ENCODE measurements around the gene NPHP1.

NPHP1 gene

GRCh38 chr2:110149330-110150220 lies 55.2 kb downstream of the NPHP1 start:
- Histone ChIP-seq H3K27ac (ENCODE audit: low read length) (no peak overlapping the region), H3K4me3 (ENCODE audit: low read length) (no peak overlapping the region), H3K4me1 (ENCODE audit: control insufficient read depth, low read depth, low read length) (no peaks in the 10 kb centered on the region), H3K36me3 (ENCODE audit: control insufficient read depth, low read depth, low read length) (no peaks in the 10 kb centered on the region), H3K9ac (ENCODE audit: low read length) (no peak overlapping the region), H3K9me3 (ENCODE audit: control insufficient read depth, low read depth, low read length) (peaks cover 3% of the 10 kb centered on the region), H3K27me3 (ENCODE audit: control insufficient read depth, insufficient read depth, low read length) (no peaks in the 10 kb centered on the region)

GRCh38 chr2:110146945-110147332 lies 57.9 kb downstream of the NPHP1 start:
- H3K27me3 ChIP-seq (ENCODE audit: control insufficient read depth, insufficient read depth, low read length), result no peaks in the 10 kb centered on the region
- no peaks in the 10 kb centered on the region for H3K9me3 ChIP-seq (ENCODE audit: control insufficient read depth, low read depth, low read length)
- H3K36me3 ChIP-seq (ENCODE audit: control insufficient read depth, low read depth, low read length), result no peaks in the 10 kb centered on the region
- no peak overlapping the region for H3K4me3 ChIP-seq (ENCODE audit: low read length)
- H3K9ac ChIP-seq (ENCODE audit: low read length), result no peak overlapping the region
- H3K27ac ChIP-seq (ENCODE audit: low read length), result no peak overlapping the region
- no peaks in the 10 kb centered on the region for H3K4me1 ChIP-seq (ENCODE audit: control insufficient read depth, low read depth, low read length)

- Histone ChIP-seq H3K9me3 (ENCODE audit: control insufficient read depth, low read depth, low read length) (no peaks in the 10 kb centered on the region), H3K4me1 (ENCODE audit: control insufficient read depth, low read depth, low read length) (no peaks in the 10 kb centered on the region), H3K4me3 (ENCODE audit: low read length) (no peak overlapping the region), H3K36me3 (ENCODE audit: control insufficient read depth, low read depth, low read length) (no peaks in the 10 kb centered on the region), H3K27me3 (ENCODE audit: control insufficient read depth, insufficient read depth, low read length) (no peaks in the 10 kb centered on the region), H3K27ac (ENCODE audit: low read length) (no peak overlapping the region), H3K9ac (ENCODE audit: low read length) (no peak overlapping the region)
Measured at GRCh38 chr2:110146183-110146944, 58.4 kb downstream of the NPHP1 start.

DNA sequence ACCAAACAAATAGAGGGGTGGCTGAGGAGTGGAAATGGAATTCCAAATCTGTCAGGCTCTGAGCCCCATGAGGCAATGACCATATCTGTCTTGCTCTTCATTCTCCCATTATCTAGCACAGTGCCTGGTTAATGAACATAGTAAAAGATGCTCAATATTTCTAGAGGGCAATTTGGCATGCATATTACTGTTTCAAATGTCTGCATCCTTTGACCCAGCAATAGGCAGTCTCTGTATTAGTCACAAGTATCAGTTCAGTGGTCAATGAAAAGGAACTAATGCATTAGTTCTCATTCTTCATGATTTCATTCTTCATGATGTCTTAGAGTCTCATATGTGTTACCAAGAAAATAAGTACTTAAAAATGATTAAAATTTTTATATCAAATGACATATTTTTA lies 60.8 kb downstream of the NPHP1 start:
- Histone ChIP-seq H3K4me1 (ENCODE audit: control insufficient read depth, low read depth, low read length) (no peaks in the 10 kb centered on the region), H3K9me3 (ENCODE audit: control insufficient read depth, low read depth, low read length) (no peaks in the 10 kb centered on the region)

GRCh38 chr2:110140401-110140800 lies 64.4 kb downstream of the NPHP1 start:
- no peaks in the 10 kb centered on the region for H3K36me3 ChIP-seq (ENCODE audit: control insufficient read depth, low read depth, low read length)
- H3K4me3 ChIP-seq (ENCODE audit: low read length), result no peak overlapping the region
- no peaks in the 10 kb centered on the region for H3K9me3 ChIP-seq (ENCODE audit: control insufficient read depth, low read depth, low read length)
- H3K27me3 ChIP-seq (ENCODE audit: control insufficient read depth, insufficient read depth, low read length), result no peaks in the 10 kb centered on the region
- no peak overlapping the region for H3K9ac ChIP-seq (ENCODE audit: low read length)
- no peak overlapping the region for H3K27ac ChIP-seq (ENCODE audit: low read length)
- H3K4me1 ChIP-seq (ENCODE audit: control insufficient read depth, low read depth, low read length), result no peaks in the 10 kb centered on the region

More for the DNA sequence above, 60.8 kb downstream of the NPHP1 start:
- H3K9ac ChIP-seq (ENCODE audit: low read length), result no peak overlapping the region
- no peaks in the 10 kb centered on the region for H3K27me3 ChIP-seq (ENCODE audit: control insufficient read depth, insufficient read depth, low read length)
- H3K4me3 ChIP-seq (ENCODE audit: low read length), result no peak overlapping the region
- no peak overlapping the region for H3K27ac ChIP-seq (ENCODE audit: low read length)
- no peaks in the 10 kb centered on the region for H3K36me3 ChIP-seq (ENCODE audit: control insufficient read depth, low read depth, low read length)

DNA sequence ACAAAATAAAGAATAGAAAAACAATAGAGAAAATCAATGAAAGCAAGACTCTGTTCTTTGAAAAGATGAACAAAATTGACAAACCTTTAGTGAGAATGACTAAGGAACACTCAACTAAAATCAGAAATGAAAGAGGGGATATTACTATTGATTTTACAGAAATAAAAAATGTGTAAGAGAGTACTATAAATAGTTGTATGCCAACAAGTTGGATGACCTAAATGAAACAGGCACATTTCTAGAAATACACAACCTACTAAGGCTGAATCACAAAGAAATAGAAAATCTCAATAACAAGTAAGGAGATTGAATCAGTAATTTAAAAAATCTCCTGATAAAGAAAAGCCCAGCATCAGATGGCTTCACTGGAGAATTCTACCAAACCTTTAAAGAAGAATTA lies 70.8 kb downstream of the NPHP1 start:
- no peaks in the 10 kb centered on the region for H3K36me3 ChIP-seq (ENCODE audit: control insufficient read depth, low read depth, low read length)
- H3K27me3 ChIP-seq (ENCODE audit: control insufficient read depth, insufficient read depth, low read length), result no peaks in the 10 kb centered on the region
- peaks cover 3% of the 10 kb centered on the region for H3K9me3 ChIP-seq (ENCODE audit: control insufficient read depth, low read depth, low read length)
- H3K27ac ChIP-seq (ENCODE audit: low read length), result no peak overlapping the region
- no peak overlapping the region for H3K4me3 ChIP-seq (ENCODE audit: low read length)
- H3K4me1 ChIP-seq (ENCODE audit: control insufficient read depth, low read depth, low read length), result no peaks in the 10 kb centered on the region
- no peak overlapping the region for H3K9ac ChIP-seq (ENCODE audit: low read length)

DNA sequence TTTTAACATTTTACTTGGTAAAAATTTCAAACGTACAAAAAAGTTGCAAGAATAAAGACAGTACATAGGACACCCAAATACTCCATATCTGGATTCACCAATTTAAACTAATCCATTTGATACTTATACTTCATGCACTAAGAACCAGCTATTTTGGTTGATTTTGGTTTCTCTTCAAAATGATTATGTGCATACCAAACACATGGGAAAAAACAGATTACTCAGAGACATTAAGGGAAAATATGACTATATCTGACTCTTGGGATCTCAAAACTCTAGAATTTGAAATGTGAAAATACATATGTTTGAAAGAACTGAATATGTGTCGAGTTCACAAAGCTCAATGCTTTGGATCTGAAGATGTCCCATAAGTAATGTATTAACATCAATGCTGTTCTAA lies 73.6 kb downstream of the NPHP1 start:
- Histone ChIP-seq H3K9ac (ENCODE audit: low read length) (no peak overlapping the region), H3K27me3 (ENCODE audit: control insufficient read depth, insufficient read depth, low read length) (no peaks in the 10 kb centered on the region), H3K4me1 (ENCODE audit: control insufficient read depth, low read depth, low read length) (no peaks in the 10 kb centered on the region), H3K4me3 (ENCODE audit: low read length) (no peak overlapping the region), H3K27ac (ENCODE audit: low read length) (no peak overlapping the region), H3K9me3 (ENCODE audit: control insufficient read depth, low read depth, low read length) (peaks cover 3% of the 10 kb centered on the region), H3K36me3 (ENCODE audit: control insufficient read depth, low read depth, low read length) (no peaks in the 10 kb centered on the region)

DNA sequence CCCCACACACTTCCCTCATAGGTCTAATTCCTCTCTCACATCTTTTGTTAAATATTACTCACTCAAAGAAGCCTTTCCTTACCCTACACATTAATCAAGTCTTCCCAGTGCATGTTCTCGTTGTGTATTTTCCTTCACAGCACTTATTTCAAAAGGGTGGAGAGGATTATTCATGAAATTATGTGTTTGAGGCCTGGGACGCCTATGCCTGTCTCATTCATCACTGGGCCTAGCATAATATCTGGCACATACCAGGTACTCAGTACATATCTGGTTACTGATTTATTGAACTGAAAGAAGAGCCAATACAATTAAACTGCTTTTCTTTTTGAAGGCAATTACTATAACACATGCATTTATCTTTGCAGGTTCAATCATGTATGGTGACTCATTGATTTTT lies 74.1 kb downstream of the NPHP1 start:
- H3K9ac ChIP-seq (ENCODE audit: low read length), result no peak overlapping the region
- no peak overlapping the region for H3K27ac ChIP-seq (ENCODE audit: low read length)
- no peaks in the 10 kb centered on the region for H3K27me3 ChIP-seq (ENCODE audit: control insufficient read depth, insufficient read depth, low read length)
- peaks cover 3% of the 10 kb centered on the region for H3K9me3 ChIP-seq (ENCODE audit: control insufficient read depth, low read depth, low read length)
- no peaks in the 10 kb centered on the region for H3K4me1 ChIP-seq (ENCODE audit: control insufficient read depth, low read depth, low read length)
- H3K4me3 ChIP-seq (ENCODE audit: low read length), result no peak overlapping the region
- H3K36me3 ChIP-seq (ENCODE audit: control insufficient read depth, low read depth, low read length), result no peaks in the 10 kb centered on the region

DNA sequence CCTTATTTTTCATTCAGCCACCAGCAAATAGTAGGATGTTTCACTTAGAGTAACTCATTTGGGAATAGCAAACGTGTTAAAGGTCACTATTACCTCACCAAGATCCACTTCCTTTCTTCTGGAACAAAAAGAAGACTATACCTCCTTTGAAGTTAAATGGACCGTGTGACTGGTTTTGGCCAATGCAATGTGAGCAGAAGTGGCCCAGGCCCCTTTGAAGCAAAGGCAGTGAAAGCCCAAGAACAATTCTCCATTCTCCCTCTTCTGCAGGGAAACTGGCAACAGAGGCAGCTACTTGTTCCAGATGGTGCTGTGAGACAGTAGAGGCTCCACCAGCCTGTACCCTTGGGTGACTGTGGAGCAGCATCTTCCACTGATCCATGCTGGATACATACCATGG lies 77.9 kb downstream of the NPHP1 start:
- no peak overlapping the region for H3K4me3 ChIP-seq (ENCODE audit: low read length)
- no peaks in the 10 kb centered on the region for H3K27me3 ChIP-seq (ENCODE audit: control insufficient read depth, insufficient read depth, low read length)
- no peaks in the 10 kb centered on the region for H3K9me3 ChIP-seq (ENCODE audit: control insufficient read depth, low read depth, low read length)
- H3K27ac ChIP-seq (ENCODE audit: low read length), result no peak overlapping the region
- H3K36me3 ChIP-seq (ENCODE audit: control insufficient read depth, low read depth, low read length), result no peaks in the 10 kb centered on the region
- H3K9ac ChIP-seq (ENCODE audit: low read length), result no peak overlapping the region
- H3K4me1 ChIP-seq (ENCODE audit: control insufficient read depth, low read depth, low read length), result no peaks in the 10 kb centered on the region

GRCh38 chr2:110126086-110126773 lies 78.6 kb downstream of the NPHP1 start:
- H3K9me3 ChIP-seq (ENCODE audit: control insufficient read depth, low read depth, low read length), result no peaks in the 10 kb centered on the region
- no peak overlapping the region for H3K9ac ChIP-seq (ENCODE audit: low read length)
- no peak overlapping the region for H3K27ac ChIP-seq (ENCODE audit: low read length)
- H3K4me3 ChIP-seq (ENCODE audit: low read length), result no peak overlapping the region
- H3K36me3 ChIP-seq (ENCODE audit: control insufficient read depth, low read depth, low read length), result no peaks in the 10 kb centered on the region
- no peaks in the 10 kb centered on the region for H3K27me3 ChIP-seq (ENCODE audit: control insufficient read depth, insufficient read depth, low read length)
- H3K4me1 ChIP-seq (ENCODE audit: control insufficient read depth, low read depth, low read length), result no peaks in the 10 kb centered on the region

GRCh38 chr2:110124939-110125691 lies 79.7 kb downstream of the NPHP1 start:
- Histone ChIP-seq H3K27ac (ENCODE audit: low read length) (no peak overlapping the region), H3K36me3 (ENCODE audit: control insufficient read depth, low read depth, low read length) (no peaks in the 10 kb centered on the region), H3K9me3 (ENCODE audit: control insufficient read depth, low read depth, low read length) (no peaks in the 10 kb centered on the region), H3K9ac (ENCODE audit: low read length) (no peak overlapping the region), H3K4me1 (ENCODE audit: control insufficient read depth, low read depth, low read length) (no peaks in the 10 kb centered on the region), H3K4me3 (ENCODE audit: low read length) (no peak overlapping the region), H3K27me3 (ENCODE audit: control insufficient read depth, insufficient read depth, low read length) (no peaks in the 10 kb centered on the region)

Data from iPS-18a (cell line).